ENCODE measurements around the gene GTF2H4. TPM values are rescaled to one million over a fixed set of nuclear protein-coding genes. Genes with fewer than 3 reads are reported as not detected.

GTF2H4 gene
- total and polyA plus RNA-seq, 2 of the 8 experiments (the other 6 are each of a cell fraction or from before 2014, with no cell fraction given), result 42.3 to 53.4 TPM

Small RNA genes lying within 50 kb of the gene (microRNA-seq; reads per million reads assigned to microRNA genes)
- 0.61 to 1.4 reads per million in 2 experiments for gene MIR4640 (ENCODE audit: borderline microRNAs expressed in 2 of 2, borderline number of aligned reads in 2 of 2, borderline replicate concordance in 1 of 2)

Small RNA genes lying within 50 kb of the gene (small RNA-seq; reads per million reads assigned to genes)
- gene RF00019 (ENCODE audit: insufficient read depth), result not detected

Other genes with a start within 250 kb of the GTF2H4 start
- 27.4 and 29.4 TPM in 2 replicates for gene DHX16, start 235.2 kb upstream of the GTF2H4 start, total RNA-seq (2021; fragmentation: NEBNext Ultra II Directional; extraction: Animal tissue kit (Norgen Biotek cat#: 25700))
- 44.4 and 53.8 TPM in 2 replicates for gene DHX16, start 235.2 kb upstream of the GTF2H4 start, polyA plus RNA-seq (2011; rRNA removed)
- 23.6 and 25.1 TPM in 2 replicates for gene PPP1R18, start 221.6 kb upstream of the GTF2H4 start, total RNA-seq (2021; fragmentation: NEBNext Ultra II Directional; extraction: Animal tissue kit (Norgen Biotek cat#: 25700))
- gene PPP1R18, start 221.6 kb upstream of the GTF2H4 start, polyA plus RNA-seq (2011; rRNA removed), result 29.1 and 33.2 TPM in 2 replicates
- 27.3 and 28.0 TPM in 2 replicates for gene NRM, start 217.2 kb upstream of the GTF2H4 start, total RNA-seq (2021; fragmentation: NEBNext Ultra II Directional; extraction: Animal tissue kit (Norgen Biotek cat#: 25700))
- 50.4 and 55.4 TPM in 2 replicates for gene NRM, start 217.2 kb upstream of the GTF2H4 start, polyA plus RNA-seq (2011; rRNA removed)
- gene MDC1, start 190.9 kb upstream of the GTF2H4 start, total RNA-seq (2021; fragmentation: NEBNext Ultra II Directional; extraction: Animal tissue kit (Norgen Biotek cat#: 25700)), result 68.0 and 81.1 TPM in 2 replicates
- 29.9 and 40.9 TPM in 2 replicates for gene MDC1, start 190.9 kb upstream of the GTF2H4 start, polyA plus RNA-seq (2011; rRNA removed)
- 1,880 and 1,905 TPM in 2 replicates for gene TUBB, start 187.9 kb upstream of the GTF2H4 start, total RNA-seq (2021; fragmentation: NEBNext Ultra II Directional; extraction: Animal tissue kit (Norgen Biotek cat#: 25700))
- 2,449 and 3,022 TPM in 2 replicates for gene TUBB, start 187.9 kb upstream of the GTF2H4 start, polyA plus RNA-seq (2011; rRNA removed)
- 85.4 and 87.5 TPM in 2 replicates for gene FLOT1, start 165.5 kb upstream of the GTF2H4 start, total RNA-seq (2021; fragmentation: NEBNext Ultra II Directional; extraction: Animal tissue kit (Norgen Biotek cat#: 25700))
- gene FLOT1, start 165.5 kb upstream of the GTF2H4 start, polyA plus RNA-seq (2011; rRNA removed), result 88.1 and 103 TPM in 2 replicates
- gene IER3, start 163.7 kb upstream of the GTF2H4 start, total RNA-seq (2021; fragmentation: NEBNext Ultra II Directional; extraction: Animal tissue kit (Norgen Biotek cat#: 25700)), result 26.2 and 26.5 TPM in 2 replicates
- 11.9 and 13.4 TPM in 2 replicates for gene IER3, start 163.7 kb upstream of the GTF2H4 start, polyA plus RNA-seq (2011; rRNA removed)
- 181 and 182 TPM in 2 replicates for gene DDR1, start 23.7 kb upstream of the GTF2H4 start, total RNA-seq (2021; fragmentation: NEBNext Ultra II Directional; extraction: Animal tissue kit (Norgen Biotek cat#: 25700))
- gene DDR1, start 23.7 kb upstream of the GTF2H4 start, polyA plus RNA-seq (2011; rRNA removed), result 99.4 and 134 TPM in 2 replicates
- gene VARS2, start 6.0 kb downstream of the GTF2H4 start, total RNA-seq (2021; fragmentation: NEBNext Ultra II Directional; extraction: Animal tissue kit (Norgen Biotek cat#: 25700)), result 41.2 and 47.7 TPM in 2 replicates
- 26.8 and 34.8 TPM in 2 replicates for gene VARS2, start 6.0 kb downstream of the GTF2H4 start, polyA plus RNA-seq (2011; rRNA removed)
- gene SFTA2, start 24.0 kb downstream of the GTF2H4 start, total RNA-seq (2021; fragmentation: NEBNext Ultra II Directional; extraction: Animal tissue kit (Norgen Biotek cat#: 25700)), result not detected in 2 replicates
- gene SFTA2, start 24.0 kb downstream of the GTF2H4 start, polyA plus RNA-seq (2011; rRNA removed), result not detected in 2 replicates
- 0.08 and 0.37 TPM in 2 replicates for gene MUCL3, start 32.8 kb downstream of the GTF2H4 start, total RNA-seq (2021; fragmentation: NEBNext Ultra II Directional; extraction: Animal tissue kit (Norgen Biotek cat#: 25700))
- gene MUCL3, start 32.8 kb downstream of the GTF2H4 start, polyA plus RNA-seq (2011; rRNA removed), result 0.15 and 0.22 TPM in 2 replicates
- gene MUC21, start 75.5 kb downstream of the GTF2H4 start, total RNA-seq (2021; fragmentation: NEBNext Ultra II Directional; extraction: Animal tissue kit (Norgen Biotek cat#: 25700)), result not detected in 2 replicates
- not detected in 2 replicates for gene MUC21, start 75.5 kb downstream of the GTF2H4 start, polyA plus RNA-seq (2011; rRNA removed)
- not detected in 2 replicates for gene MUC22, start 102.3 kb downstream of the GTF2H4 start, total RNA-seq (2021; fragmentation: NEBNext Ultra II Directional; extraction: Animal tissue kit (Norgen Biotek cat#: 25700))
- 0.02 TPM in 1 of 2 replicates, not detected in the other for gene MUC22, start 102.3 kb downstream of the GTF2H4 start, polyA plus RNA-seq (2011; rRNA removed)
- gene C6orf15, start 204.4 kb downstream of the GTF2H4 start, total RNA-seq (2021; fragmentation: NEBNext Ultra II Directional; extraction: Animal tissue kit (Norgen Biotek cat#: 25700)), result not detected in 2 replicates
- 0.06 TPM in 1 of 2 replicates, not detected in the other for gene C6orf15, start 204.4 kb downstream of the GTF2H4 start, polyA plus RNA-seq (2011; rRNA removed)
- gene PSORS1C1, start 206.6 kb downstream of the GTF2H4 start, total RNA-seq (2021; fragmentation: NEBNext Ultra II Directional; extraction: Animal tissue kit (Norgen Biotek cat#: 25700)), result 0.36 and 0.52 TPM in 2 replicates
- gene PSORS1C1, start 206.6 kb downstream of the GTF2H4 start, polyA plus RNA-seq (2011; rRNA removed), result 0.12 and 0.30 TPM in 2 replicates
- not detected in 2 replicates for gene CDSN, start 212.2 kb downstream of the GTF2H4 start, total RNA-seq (2021; fragmentation: NEBNext Ultra II Directional; extraction: Animal tissue kit (Norgen Biotek cat#: 25700))
- not detected in 2 replicates for gene CDSN, start 212.2 kb downstream of the GTF2H4 start, polyA plus RNA-seq (2011; rRNA removed)
- gene PSORS1C2, start 230.9 kb downstream of the GTF2H4 start, total RNA-seq (2021; fragmentation: NEBNext Ultra II Directional; extraction: Animal tissue kit (Norgen Biotek cat#: 25700)), result not detected in 2 replicates
- gene PSORS1C2, start 230.9 kb downstream of the GTF2H4 start, polyA plus RNA-seq (2011; rRNA removed), result 0.11 and 0.58 TPM in 2 replicates
- gene CCHCR1, start 249.6 kb downstream of the GTF2H4 start, total RNA-seq (2021; fragmentation: NEBNext Ultra II Directional; extraction: Animal tissue kit (Norgen Biotek cat#: 25700)), result 38.0 and 38.2 TPM in 2 replicates
- gene CCHCR1, start 249.6 kb downstream of the GTF2H4 start, polyA plus RNA-seq (2011; rRNA removed), result 20.9 and 32.8 TPM in 2 replicates

Measured in H1 (cell line).